Liver (tissue), 9 donors: Measurements from ENCODE around the gene ATP4B. TPM values are rescaled to one million over a fixed set of nuclear protein-coding genes. Genes with fewer than 3 reads are reported as not detected.

Experiments used
- DNase-seq: peaks from one replicate; pipeline ENCODE4 v3.0.0-alpha.2; 2017; ENCODE audit warnings: low spot score
- H3K27ac ChIP-seq, 2 donors: one replicate each; pipeline ENCODE4 v1.7.0; 2013; ENCODE audit warnings: inconsistent platforms in 2 of 2, low read length in 2 of 2, control low read depth in 1 of 2, low read depth in 1 of 2, mild to moderate bottlenecking in 1 of 2
- H3K27me3 ChIP-seq, 4 donors: one replicate each; pipeline versions ENCODE4 v1.6.1 to v1.7.0; 2013; ENCODE audit warnings: low read length in 3 of 4, inconsistent platforms in 1 of 4, mild to moderate bottlenecking in 1 of 4, moderate library complexity in 1 of 4; ENCODE audit not compliant: control insufficient read depth in 4 of 4, insufficient read depth in 4 of 4
- H3K36me3 ChIP-seq, 4 donors: one replicate each; pipeline versions ENCODE4 v1.6.1 to v1.7.0; 2013; ENCODE audit warnings: low read length in 3 of 4, mild to moderate bottlenecking in 3 of 4, low read depth in 1 of 4, moderate library complexity in 1 of 4; ENCODE audit not compliant: control insufficient read depth in 4 of 4, insufficient read depth in 3 of 4
- H3K4me1 ChIP-seq, 4 donors: one replicate each; pipeline versions ENCODE4 v1.6.1 to v1.7.0; 2013; ENCODE audit warnings: low read length in 3 of 4, mild to moderate bottlenecking in 3 of 4, moderate library complexity in 1 of 4; ENCODE audit not compliant: control insufficient read depth in 4 of 4, insufficient read depth in 4 of 4
- H3K4me3 ChIP-seq, 3 donors: one replicate each; pipeline versions ENCODE4 v1.6.1 to v1.7.0; 2013; ENCODE audit warnings: low read length in 3 of 3, control low read depth in 1 of 3, low read depth in 1 of 3, mild to moderate bottlenecking in 1 of 3
- H3K9ac ChIP-seq, 2 donors: one replicate each; pipeline ENCODE4 v1.7.0; 2013; ENCODE audit warnings: low read length in 2 of 2, mild to moderate bottlenecking in 2 of 2, moderate library complexity in 2 of 2, control low read depth in 1 of 2, low read depth in 1 of 2
- H3K9me3 ChIP-seq, 4 donors: one replicate each; pipeline versions ENCODE4 v1.6.1 to v1.7.0; 2013; ENCODE audit warnings: low read length in 3 of 4; ENCODE audit not compliant: control insufficient read depth in 4 of 4
- FOXA1 ChIP-seq: IDR thresholded peaks from 2 replicates; pipeline ENCODE4 v1.6.1; 2016; ENCODE audit warnings: antibody characterized with exemption
- FOXA2 ChIP-seq: IDR thresholded peaks from 2 replicates; pipeline ENCODE4 v1.6.1; 2016; ENCODE audit warnings: antibody characterized with exemption
- GABPA ChIP-seq, 2 donors: IDR thresholded peaks in 1 of 2; conservative IDR thresholded peaks in 1 of 2; 2 replicates each; pipeline ENCODE4 v1.6.1; 2016; ENCODE audit warnings: antibody characterized with exemption in 2 of 2, mild to moderate bottlenecking in 1 of 2, moderate library complexity in 1 of 2
- HNF4A ChIP-seq, 2 donors: conservative IDR thresholded peaks; 2 replicates each; pipeline ENCODE4 v1.6.1; 2016; ENCODE audit warnings: antibody characterized with exemption in 2 of 2, mild to moderate bottlenecking in 2 of 2
- HNF4G ChIP-seq: IDR thresholded peaks from 2 replicates; pipeline ENCODE4 v1.6.1; 2016; ENCODE audit warnings: antibody characterized with exemption
- JUND ChIP-seq, 2 donors: IDR thresholded peaks; 2 replicates each; pipeline ENCODE4 v1.6.1; 2016; ENCODE audit warnings: antibody characterized with exemption in 2 of 2
- NR2F2 ChIP-seq: IDR thresholded peaks from 2 replicates; pipeline ENCODE4 v1.6.1; 2016; ENCODE audit warnings: antibody characterized with exemption
- RAD21 ChIP-seq, 2 donors: IDR thresholded peaks; 2 replicates each; pipeline ENCODE4 v1.6.1; 2016; ENCODE audit warnings: antibody characterized with exemption in 2 of 2, mild to moderate bottlenecking in 2 of 2
- RXRA ChIP-seq, 2 donors: IDR thresholded peaks; 2 replicates each; pipeline ENCODE4 v1.6.1; 2017 to 2018; ENCODE audit warnings: antibody characterized with exemption in 2 of 2, mild to moderate bottlenecking in 1 of 2
- SP1 ChIP-seq: IDR thresholded peaks from 2 replicates; pipeline ENCODE4 v1.6.1; 2018; ENCODE audit warnings: antibody characterized with exemption, mild to moderate bottlenecking
- TAF1 ChIP-seq: conservative IDR thresholded peaks from 2 replicates; pipeline ENCODE4 v1.6.1; 2016; ENCODE audit warnings: antibody characterized with exemption, mild to moderate bottlenecking
- YY1 ChIP-seq: IDR thresholded peaks from 2 replicates; pipeline ENCODE4 v1.6.1; 2016; ENCODE audit warnings: antibody characterized with exemption, mild to moderate bottlenecking
- WGBS: extraction: QIAGEN DNeasy Blood & Tissue Kit; methylation state at CpG from one replicate; pipeline ENCODE4 v1.1.7; 2013; 5-methylcytosine and 5-hydroxymethylcytosine counted together
- polyA plus RNA-seq, 2 donors: library from polyadenylated mRNA; stranded (reverse) in 1 of 2; unstranded in 1 of 2; fragments of 200-250 nt in 1 of 2; fragments of >200 nt in 1 of 2; fragmentation: Nextera tagmentation in 1 of 2; extraction: Ambion mirVana in 1 of 2; gene quantifications; one replicate each; pipeline versions ENCODE4 v1.2.1 to v1.2.3, GENCODE V29; 2013 to 2015
- total RNA-seq, 2 donors: library from RNA; depleted of rRNA; stranded (reverse); fragments of >200 nt; gene quantifications; one replicate each; pipeline ENCODE4 v1.2.3, GENCODE V29; 2014
- TF ChIP-seq, protein P1 (sequence below): fragments of 150-350 bp; IDR thresholded peaks from 2 replicates; pipeline ENCODE4 v1.5.1; 2017; ENCODE audit warnings: improper control_type of control experiment, low read depth, low read length; ENCODE audit not compliant: missing input control
- TF ChIP-seq, protein P2 (sequence below): IDR thresholded peaks from 2 replicates; pipeline ENCODE4 v1.6.1; 2016; ENCODE audit warnings: antibody characterized with exemption
- TF ChIP-seq, protein P3 (sequence below): IDR thresholded peaks from 2 replicates; pipeline ENCODE4 v1.6.1; 2016; ENCODE audit warnings: antibody characterized with exemption
- TF ChIP-seq, protein P4 (sequence below): IDR thresholded peaks from 2 replicates; pipeline ENCODE4 v1.6.1; 2016; ENCODE audit warnings: antibody characterized with exemption
- TF ChIP-seq, protein P5 (sequence below): IDR thresholded peaks from 2 replicates; pipeline ENCODE4 v1.6.1; 2016; ENCODE audit warnings: antibody characterized with exemption, mild to moderate bottlenecking
- donor health status: healthy.
- donor health status: healthy.
- donor health status: healthy.
- donor health status: healthy.
- donor health status: healthy.

ATP4B gene
- total and polyA plus RNA-seq, 4 donors = not detected

DNA sequence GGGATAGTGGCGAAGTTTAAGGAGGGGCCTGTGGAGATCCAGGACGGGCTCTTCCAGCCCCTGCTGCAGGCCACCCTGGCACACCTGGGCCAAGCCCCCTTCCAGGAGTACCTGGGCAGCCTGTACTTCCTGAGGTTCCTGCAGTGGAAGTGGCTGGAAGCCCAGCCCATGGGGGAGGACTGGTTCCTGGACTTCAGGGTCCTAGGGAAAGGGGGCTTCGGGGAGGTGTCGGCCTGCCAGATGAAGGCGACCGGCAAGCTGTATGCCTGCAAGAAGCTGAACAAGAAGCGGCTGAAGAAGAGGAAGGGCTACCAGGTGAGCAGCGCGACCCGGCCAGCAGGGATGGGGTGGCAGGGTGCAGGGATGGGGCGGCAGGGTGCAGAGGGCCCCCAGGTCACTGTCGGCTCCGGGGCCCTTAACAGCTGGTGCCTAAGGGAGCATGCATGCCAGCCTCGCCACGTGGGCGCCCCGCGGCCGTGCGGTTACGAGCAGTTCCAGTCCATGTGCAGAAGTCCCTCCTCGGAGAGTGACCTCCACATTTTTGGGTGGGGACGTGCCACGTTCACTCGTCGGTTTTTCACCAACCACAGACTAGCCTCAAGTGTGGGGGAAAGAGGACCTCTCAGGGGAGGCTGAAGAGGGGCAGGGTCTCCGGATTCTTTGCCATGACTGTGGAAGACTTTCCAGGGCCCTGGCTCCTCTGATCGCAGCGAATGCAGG is 9.9 kb upstream of the ATP4B start:
- no peak for DNase-seq
- no peak overlapping the region for H3K27ac ChIP-seq
- TF ChIP-seq FOXA1 (no peak), FOXA2 (no peak), YY1 (no peak), NR2F2 (no peak), RAD21 (IDR thresholded peaks at IDR 0.05) (no peak), TAF1 (no peak), JUND (IDR thresholded peaks at IDR 0.05) (no peak), HNF4G (no peak), SP1 (no peak), GABPA (IDR thresholded peaks at IDR 0.05 in 1 of 2, conservative IDR thresholded peaks at IDR 0.05 in 1 of 2) (no peak), HNF4A (conservative IDR thresholded peaks at IDR 0.05) (no peak)
- TF ChIP-seq, protein P1, sequence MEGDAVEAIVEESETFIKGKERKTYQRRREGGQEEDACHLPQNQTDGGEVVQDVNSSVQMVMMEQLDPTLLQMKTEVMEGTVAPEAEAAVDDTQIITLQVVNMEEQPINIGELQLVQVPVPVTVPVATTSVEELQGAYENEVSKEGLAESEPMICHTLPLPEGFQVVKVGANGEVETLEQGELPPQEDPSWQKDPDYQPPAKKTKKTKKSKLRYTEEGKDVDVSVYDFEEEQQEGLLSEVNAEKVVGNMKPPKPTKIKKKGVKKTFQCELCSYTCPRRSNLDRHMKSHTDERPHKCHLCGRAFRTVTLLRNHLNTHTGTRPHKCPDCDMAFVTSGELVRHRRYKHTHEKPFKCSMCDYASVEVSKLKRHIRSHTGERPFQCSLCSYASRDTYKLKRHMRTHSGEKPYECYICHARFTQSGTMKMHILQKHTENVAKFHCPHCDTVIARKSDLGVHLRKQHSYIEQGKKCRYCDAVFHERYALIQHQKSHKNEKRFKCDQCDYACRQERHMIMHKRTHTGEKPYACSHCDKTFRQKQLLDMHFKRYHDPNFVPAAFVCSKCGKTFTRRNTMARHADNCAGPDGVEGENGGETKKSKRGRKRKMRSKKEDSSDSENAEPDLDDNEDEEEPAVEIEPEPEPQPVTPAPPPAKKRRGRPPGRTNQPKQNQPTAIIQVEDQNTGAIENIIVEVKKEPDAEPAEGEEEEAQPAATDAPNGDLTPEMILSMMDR = no peak
- TF ChIP-seq, protein P2, sequence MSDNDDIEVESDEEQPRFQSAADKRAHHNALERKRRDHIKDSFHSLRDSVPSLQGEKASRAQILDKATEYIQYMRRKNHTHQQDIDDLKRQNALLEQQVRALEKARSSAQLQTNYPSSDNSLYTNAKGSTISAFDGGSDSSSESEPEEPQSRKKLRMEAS = no peak
- TF ChIP-seq, protein P3, sequence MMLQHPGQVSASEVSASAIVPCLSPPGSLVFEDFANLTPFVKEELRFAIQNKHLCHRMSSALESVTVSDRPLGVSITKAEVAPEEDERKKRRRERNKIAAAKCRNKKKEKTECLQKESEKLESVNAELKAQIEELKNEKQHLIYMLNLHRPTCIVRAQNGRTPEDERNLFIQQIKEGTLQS = no peak
- TF ChIP-seq, protein P4, sequence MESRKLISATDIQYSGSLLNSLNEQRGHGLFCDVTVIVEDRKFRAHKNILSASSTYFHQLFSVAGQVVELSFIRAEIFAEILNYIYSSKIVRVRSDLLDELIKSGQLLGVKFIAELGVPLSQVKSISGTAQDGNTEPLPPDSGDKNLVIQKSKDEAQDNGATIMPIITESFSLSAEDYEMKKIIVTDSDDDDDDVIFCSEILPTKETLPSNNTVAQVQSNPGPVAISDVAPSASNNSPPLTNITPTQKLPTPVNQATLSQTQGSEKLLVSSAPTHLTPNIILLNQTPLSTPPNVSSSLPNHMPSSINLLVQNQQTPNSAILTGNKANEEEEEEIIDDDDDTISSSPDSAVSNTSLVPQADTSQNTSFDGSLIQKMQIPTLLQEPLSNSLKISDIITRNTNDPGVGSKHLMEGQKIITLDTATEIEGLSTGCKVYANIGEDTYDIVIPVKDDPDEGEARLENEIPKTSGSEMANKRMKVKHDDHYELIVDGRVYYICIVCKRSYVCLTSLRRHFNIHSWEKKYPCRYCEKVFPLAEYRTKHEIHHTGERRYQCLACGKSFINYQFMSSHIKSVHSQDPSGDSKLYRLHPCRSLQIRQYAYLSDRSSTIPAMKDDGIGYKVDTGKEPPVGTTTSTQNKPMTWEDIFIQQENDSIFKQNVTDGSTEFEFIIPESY = no peak
- H3K4me3 ChIP-seq = no peak overlapping the region
- H3K36me3 ChIP-seq = no peaks in the 10 kb centered on the region
- H3K4me1 ChIP-seq = peaks cover 0 to 4% (median 0%) of the 10 kb centered on the region in 4 donors
- no peak overlapping the region for H3K9ac ChIP-seq
- peaks cover 0 to 7% (median under 1%) of the 10 kb centered on the region in 4 donors for H3K27me3 ChIP-seq
- peaks cover 0 to 7% (median 1%) of the 10 kb centered on the region in 4 donors for H3K9me3 ChIP-seq
- WGBS = 91% methylated on average over 29 of the region's 29 CpGs

DNA sequence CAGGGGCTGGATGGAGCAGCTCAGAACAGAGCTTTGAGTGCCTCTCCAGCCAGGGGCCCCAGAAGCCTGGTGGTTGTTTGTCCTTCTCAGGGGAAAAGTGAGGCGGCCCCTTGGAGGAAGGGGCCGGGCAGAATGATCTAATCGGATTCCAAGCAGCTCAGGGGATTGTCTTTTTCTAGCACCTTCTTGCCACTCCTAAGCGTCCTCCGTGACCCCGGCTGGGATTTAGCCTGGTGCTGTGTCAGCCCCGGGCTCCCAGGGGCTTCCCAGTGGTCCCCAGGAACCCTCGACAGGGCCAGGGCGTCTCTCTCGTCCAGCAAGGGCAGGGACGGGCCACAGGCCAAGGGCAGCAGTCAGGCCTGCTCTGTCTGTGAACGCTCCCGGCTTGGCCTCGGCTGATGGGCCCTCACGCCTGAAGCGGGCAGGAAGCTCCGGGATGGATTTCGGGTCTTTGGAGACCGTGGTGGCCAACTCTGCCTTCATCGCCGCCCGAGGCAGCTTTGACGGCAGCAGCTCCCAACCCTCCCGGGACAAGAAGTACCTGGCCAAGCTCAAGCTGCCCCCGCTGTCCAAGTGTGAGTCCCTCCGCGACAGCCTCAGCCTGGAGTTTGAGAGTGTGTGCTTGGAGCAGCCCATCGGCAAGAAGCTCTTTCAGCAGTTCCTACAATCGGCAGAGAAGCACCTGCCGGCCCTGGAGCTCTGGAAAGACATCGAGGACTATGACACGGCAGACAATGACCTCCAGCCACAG is 9.1 kb upstream of the ATP4B start, which contains the start of gene GRK1:
Gene GRK1 (plus strand): TSS at position 269 of the 751 bp plus-strand sequence. CDS start 168 bp downstream, at position 437.
- TF ChIP-seq JUND (IDR thresholded peaks at IDR 0.05) (no peak), HNF4A (conservative IDR thresholded peaks at IDR 0.05) (no peak), YY1 (no peak), RXRA (IDR thresholded peaks at IDR 0.05) (no peak), TAF1 (no peak), GABPA (IDR thresholded peaks at IDR 0.05 in 1 of 2, conservative IDR thresholded peaks at IDR 0.05 in 1 of 2) (no peak), SP1 (no peak), FOXA2 (no peak), NR2F2 (no peak)
- TF ChIP-seq, protein P5, sequence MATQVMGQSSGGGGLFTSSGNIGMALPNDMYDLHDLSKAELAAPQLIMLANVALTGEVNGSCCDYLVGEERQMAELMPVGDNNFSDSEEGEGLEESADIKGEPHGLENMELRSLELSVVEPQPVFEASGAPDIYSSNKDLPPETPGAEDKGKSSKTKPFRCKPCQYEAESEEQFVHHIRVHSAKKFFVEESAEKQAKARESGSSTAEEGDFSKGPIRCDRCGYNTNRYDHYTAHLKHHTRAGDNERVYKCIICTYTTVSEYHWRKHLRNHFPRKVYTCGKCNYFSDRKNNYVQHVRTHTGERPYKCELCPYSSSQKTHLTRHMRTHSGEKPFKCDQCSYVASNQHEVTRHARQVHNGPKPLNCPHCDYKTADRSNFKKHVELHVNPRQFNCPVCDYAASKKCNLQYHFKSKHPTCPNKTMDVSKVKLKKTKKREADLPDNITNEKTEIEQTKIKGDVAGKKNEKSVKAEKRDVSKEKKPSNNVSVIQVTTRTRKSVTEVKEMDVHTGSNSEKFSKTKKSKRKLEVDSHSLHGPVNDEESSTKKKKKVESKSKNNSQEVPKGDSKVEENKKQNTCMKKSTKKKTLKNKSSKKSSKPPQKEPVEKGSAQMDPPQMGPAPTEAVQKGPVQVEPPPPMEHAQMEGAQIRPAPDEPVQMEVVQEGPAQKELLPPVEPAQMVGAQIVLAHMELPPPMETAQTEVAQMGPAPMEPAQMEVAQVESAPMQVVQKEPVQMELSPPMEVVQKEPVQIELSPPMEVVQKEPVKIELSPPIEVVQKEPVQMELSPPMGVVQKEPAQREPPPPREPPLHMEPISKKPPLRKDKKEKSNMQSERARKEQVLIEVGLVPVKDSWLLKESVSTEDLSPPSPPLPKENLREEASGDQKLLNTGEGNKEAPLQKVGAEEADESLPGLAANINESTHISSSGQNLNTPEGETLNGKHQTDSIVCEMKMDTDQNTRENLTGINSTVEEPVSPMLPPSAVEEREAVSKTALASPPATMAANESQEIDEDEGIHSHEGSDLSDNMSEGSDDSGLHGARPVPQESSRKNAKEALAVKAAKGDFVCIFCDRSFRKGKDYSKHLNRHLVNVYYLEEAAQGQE = no peak
- TF ChIP-seq, protein P3 = no peak
- TF ChIP-seq, protein P4 = no peak
- H3K9me3 ChIP-seq = peaks cover 0 to 7% (median 1%) of the 10 kb centered on the region in 4 donors
- no peak for DNase-seq
- H3K9ac ChIP-seq = no peak within 1 kb of the TSS
- no peaks in the 10 kb centered on the region for H3K36me3 ChIP-seq
- 78% methylated on average over 32 of the region's 32 CpGs for WGBS
- peaks cover 0 to 7% (median under 1%) of the 10 kb centered on the region in 4 donors for H3K27me3 ChIP-seq
- H3K4me1 ChIP-seq = peaks cover 0 to 4% (median 0%) of the 10 kb centered on the region in 4 donors
- H3K4me3 ChIP-seq = no peak within 1 kb of the TSS
- no peak within 1 kb of the TSS for H3K27ac ChIP-seq
